Kidney capillary endothelial cell (primary cell): ENCODE data around the gene CHRNE.
"Not testable (repeated sequence)": the region's sequence is repeated elsewhere in the genome, so short reads cannot be mapped to it uniquely, and the experiment has no call there.

Experiments used
- DNase-seq: peaks from one replicate; pipeline ENCODE4 v3.0.0-alpha.2; 2018; ENCODE audit warnings: low spot score

Gene CHRNE

GRCh38 chr17:4939796-4940554, 37.1 kb upstream of the CHRNE start, which contains the start of the genes RNF167 and SLC25A11:
Gene RNF167, plus strand, starts transcription at chr17:4940268. Its CDS starts 642 bp downstream, at chr17:4940910.
Gene SLC25A11, minus strand, starts transcription at chr17:4940046. Its CDS starts 136 bp downstream, at chr17:4939910.
- DNase-seq, result peak; percentile 100

- no peak for DNase-seq
Observed at GRCh38 chr17:4939546-4939795, 36.6 kb upstream of the CHRNE start.

- peak; percentile 19 for DNase-seq
Observed at GRCh38 chr17:4938688-4939545, 36.0 kb upstream of the CHRNE start.

- no peak for DNase-seq
Observed at GRCh38 chr17:4938069-4938491, 35.2 kb upstream of the CHRNE start.

GRCh38 chr17:4937553-4937952, 34.7 kb upstream of the CHRNE start:
- DNase-seq, result no peak

- DNase-seq, result no peak
Observed at GRCh38 chr17:4936436-4936835, 33.5 kb upstream of the CHRNE start.

GRCh38 chr17:4935650-4936049, 32.8 kb upstream of the CHRNE start:
- no peak for DNase-seq

GRCh38 chr17:4934173-4934979, 31.5 kb upstream of the CHRNE start:
- DNase-seq, result peak; percentile 42

GRCh38 chr17:4933646-4934045, 30.7 kb upstream of the CHRNE start:
- no peak for DNase-seq

GRCh38 chr17:4932756-4933155, 29.9 kb upstream of the CHRNE start:
- no peak for DNase-seq

- no peak for DNase-seq
Observed at GRCh38 chr17:4931963-4932362, 29.1 kb upstream of the CHRNE start, which contains the start of gene GP1BA. Gene GP1BA, plus strand, starts transcription at chr17:4932277. Its CDS starts 328 bp downstream, at chr17:4932605.

GRCh38 chr17:4928881-4929280, 26.0 kb upstream of the CHRNE start:
- DNase-seq, result no peak

- DNase-seq, result not testable (repeated sequence)
Observed at GRCh38 chr17:4926577-4927335, 23.9 kb upstream of the CHRNE start.

GRCh38 chr17:4921320-4921719, 18.4 kb upstream of the CHRNE start:
- DNase-seq, result no peak

GRCh38 chr17:4920351-4921048, 17.6 kb upstream of the CHRNE start:
- no peak for DNase-seq

GRCh38 chr17:4919511-4920047, 16.7 kb upstream of the CHRNE start:
- DNase-seq, result no peak

GRCh38 chr17:4914551-4914950, 11.7 kb upstream of the CHRNE start:
- not testable (repeated sequence) for DNase-seq

GRCh38 chr17:4913994-4914393, 11.1 kb upstream of the CHRNE start:
- no peak for DNase-seq

- DNase-seq, result peak; percentile 95
Observed at GRCh38 chr17:4908711-4909496, 6.0 kb upstream of the CHRNE start.

GRCh38 chr17:4908301-4908700, 5.4 kb upstream of the CHRNE start:
- DNase-seq, result no peak
